ENCODE measurements around the gene HEYL.

Gene HEYL

DNA sequence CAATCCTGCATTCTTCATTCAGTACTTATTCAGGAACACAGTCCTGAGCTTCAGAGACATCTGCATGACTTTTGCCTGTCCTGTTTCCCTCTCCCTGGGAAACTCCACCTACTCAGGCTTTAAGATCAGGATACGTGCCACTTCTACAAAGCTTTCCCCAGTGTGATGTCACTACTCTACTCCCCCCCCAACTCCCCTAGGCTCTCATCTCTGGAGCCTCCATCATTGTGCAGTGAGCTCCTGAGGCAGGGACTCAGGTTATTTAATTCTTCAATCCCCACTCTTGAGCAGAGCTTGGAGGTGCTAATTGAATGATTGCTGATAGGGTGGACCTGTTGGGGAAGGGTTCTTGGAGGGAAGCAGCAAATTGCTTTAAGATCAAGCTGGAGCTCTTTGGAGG lies 31.2 kb upstream of the HEYL start:
- TF ChIP-seq, protein P1, sequence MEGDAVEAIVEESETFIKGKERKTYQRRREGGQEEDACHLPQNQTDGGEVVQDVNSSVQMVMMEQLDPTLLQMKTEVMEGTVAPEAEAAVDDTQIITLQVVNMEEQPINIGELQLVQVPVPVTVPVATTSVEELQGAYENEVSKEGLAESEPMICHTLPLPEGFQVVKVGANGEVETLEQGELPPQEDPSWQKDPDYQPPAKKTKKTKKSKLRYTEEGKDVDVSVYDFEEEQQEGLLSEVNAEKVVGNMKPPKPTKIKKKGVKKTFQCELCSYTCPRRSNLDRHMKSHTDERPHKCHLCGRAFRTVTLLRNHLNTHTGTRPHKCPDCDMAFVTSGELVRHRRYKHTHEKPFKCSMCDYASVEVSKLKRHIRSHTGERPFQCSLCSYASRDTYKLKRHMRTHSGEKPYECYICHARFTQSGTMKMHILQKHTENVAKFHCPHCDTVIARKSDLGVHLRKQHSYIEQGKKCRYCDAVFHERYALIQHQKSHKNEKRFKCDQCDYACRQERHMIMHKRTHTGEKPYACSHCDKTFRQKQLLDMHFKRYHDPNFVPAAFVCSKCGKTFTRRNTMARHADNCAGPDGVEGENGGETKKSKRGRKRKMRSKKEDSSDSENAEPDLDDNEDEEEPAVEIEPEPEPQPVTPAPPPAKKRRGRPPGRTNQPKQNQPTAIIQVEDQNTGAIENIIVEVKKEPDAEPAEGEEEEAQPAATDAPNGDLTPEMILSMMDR (IDR thresholded peaks at IDR 0.05; ENCODE audit: control insufficient read depth, extremely low read depth, insufficient read depth), result no peak
- no peak overlapping the region for H3K4me3 ChIP-seq (ENCODE audit: low read depth, low read length)
- no peak for DNase-seq (ENCODE audit: low read depth)

DNA sequence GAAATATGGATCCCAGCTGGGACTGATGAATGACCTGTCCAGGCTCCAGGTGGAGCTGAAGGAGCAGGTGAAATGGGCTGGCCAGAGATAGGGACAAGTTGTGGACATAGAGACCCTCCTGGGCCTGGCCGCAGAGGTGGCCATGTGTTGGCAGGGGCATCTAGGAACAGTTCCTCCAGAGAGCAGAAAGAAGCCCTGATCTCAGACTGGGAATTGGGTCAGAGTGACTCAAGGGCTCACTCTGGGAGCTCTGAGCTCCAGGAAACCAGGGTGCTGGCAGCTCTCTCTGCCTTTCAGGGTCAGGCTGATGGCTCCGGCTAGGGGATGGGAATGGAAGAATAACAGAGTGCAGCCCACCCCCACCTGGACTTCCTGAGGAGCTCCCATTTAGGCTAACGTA lies 29.5 kb upstream of the HEYL start:
- no peak overlapping the region for H3K4me3 ChIP-seq (ENCODE audit: low read depth, low read length)
- no peak for DNase-seq (ENCODE audit: low read depth)
- TF ChIP-seq, protein P1 (IDR thresholded peaks at IDR 0.05; ENCODE audit: control insufficient read depth, extremely low read depth, insufficient read depth), result no peak

DNA sequence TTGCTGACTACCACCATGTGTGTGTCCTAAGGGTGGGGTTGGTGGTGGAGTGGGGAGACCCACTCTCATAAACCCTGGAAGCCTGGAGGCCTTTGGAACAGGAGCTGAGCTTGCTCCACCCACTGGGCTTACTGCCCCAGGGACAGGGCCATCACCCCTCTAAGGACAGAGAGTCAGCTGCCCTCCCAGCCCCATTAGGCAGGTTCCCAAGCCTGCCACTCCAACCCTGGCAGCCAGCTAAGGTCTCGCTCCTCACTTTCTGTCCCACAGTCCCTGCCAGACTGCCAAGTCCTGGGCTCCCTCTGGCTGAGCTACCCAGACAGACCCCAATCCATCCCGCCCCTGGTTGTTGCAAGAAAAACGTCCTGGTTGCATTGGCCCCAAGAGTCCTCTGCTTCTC lies 28.7 kb upstream of the HEYL start:
- TF ChIP-seq, protein P1 (IDR thresholded peaks at IDR 0.05; ENCODE audit: control insufficient read depth, extremely low read depth, insufficient read depth), result no peak
- H3K4me3 ChIP-seq (ENCODE audit: low read depth, low read length), result no peak overlapping the region
- DNase-seq (ENCODE audit: low read depth), result no peak

DNA sequence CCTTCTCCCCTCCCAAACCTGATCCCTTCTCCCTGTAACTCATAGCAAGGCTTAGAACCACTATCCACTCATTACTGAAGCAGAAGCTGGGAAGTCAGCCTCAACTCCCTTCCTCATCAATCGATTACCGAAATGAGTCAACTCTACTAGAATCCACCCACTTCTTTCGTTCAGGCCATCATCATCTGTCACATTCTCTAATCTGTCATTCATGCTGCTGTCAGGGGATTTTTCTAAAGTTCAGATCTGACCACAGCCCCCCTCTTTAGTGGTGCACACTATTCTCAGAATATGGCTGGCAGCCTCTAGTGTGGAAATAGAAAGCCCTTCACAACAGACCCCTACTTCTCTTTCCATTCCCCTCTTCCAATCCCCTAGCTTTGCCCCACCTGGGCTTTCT lies 27.3 kb upstream of the HEYL start:
- H3K4me3 ChIP-seq (ENCODE audit: low read depth, low read length), result no peak overlapping the region
- DNase-seq (ENCODE audit: low read depth), result no peak
- TF ChIP-seq, protein P1 (IDR thresholded peaks at IDR 0.05; ENCODE audit: control insufficient read depth, extremely low read depth, insufficient read depth), result no peak

DNA sequence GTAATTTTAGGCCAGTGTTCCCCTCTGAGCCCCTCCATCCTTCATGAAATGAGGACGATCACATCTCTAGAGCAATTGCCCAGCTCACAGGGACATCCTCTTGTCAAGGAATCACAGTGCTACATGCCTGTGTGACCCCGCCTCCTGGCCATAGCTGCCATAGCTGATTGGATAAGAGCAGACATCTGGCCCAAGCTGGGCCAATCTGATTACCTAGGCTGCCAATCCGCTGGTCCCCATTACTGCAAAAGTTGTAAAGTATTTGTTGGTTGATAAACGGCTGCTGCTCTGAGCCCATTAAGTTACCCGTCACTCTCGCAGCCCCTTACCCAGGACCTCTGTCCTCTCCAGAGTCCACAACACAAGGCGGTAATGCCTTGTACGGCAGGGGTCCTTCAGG lies 24.1 kb upstream of the HEYL start:
- DNase-seq (ENCODE audit: low read depth), result no peak

DNA sequence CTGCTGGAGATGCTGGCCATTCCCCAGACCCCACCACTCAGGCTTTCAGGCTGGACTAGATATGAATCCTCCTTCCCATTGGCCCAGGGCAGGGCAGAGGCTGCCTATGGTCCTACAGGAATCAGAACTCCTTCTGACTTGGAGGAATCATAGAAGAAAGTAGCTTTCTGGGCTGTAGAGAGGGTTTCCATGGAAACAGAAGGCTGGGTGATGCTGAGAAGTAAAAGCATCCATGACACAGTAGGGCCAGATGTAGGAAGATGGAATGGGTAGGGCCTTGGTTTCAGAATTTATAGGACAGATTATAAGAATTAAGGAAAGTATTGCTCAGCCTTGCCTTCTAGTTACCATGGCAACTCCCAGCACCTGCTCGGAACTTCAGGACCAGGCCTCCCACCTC lies 23.4 kb upstream of the HEYL start:
- no peak for DNase-seq (ENCODE audit: low read depth)
- TF ChIP-seq, protein P1 (IDR thresholded peaks at IDR 0.05; ENCODE audit: control insufficient read depth, extremely low read depth, insufficient read depth), result no peak
- no peak overlapping the region for H3K4me3 ChIP-seq (ENCODE audit: low read depth, low read length)

More for the DNA sequence above, 24.1 kb upstream of the HEYL start:
- no peak overlapping the region for H3K4me3 ChIP-seq (ENCODE audit: low read depth, low read length)
- TF ChIP-seq, protein P1 (IDR thresholded peaks at IDR 0.05; ENCODE audit: control insufficient read depth, extremely low read depth, insufficient read depth), result no peak

DNA sequence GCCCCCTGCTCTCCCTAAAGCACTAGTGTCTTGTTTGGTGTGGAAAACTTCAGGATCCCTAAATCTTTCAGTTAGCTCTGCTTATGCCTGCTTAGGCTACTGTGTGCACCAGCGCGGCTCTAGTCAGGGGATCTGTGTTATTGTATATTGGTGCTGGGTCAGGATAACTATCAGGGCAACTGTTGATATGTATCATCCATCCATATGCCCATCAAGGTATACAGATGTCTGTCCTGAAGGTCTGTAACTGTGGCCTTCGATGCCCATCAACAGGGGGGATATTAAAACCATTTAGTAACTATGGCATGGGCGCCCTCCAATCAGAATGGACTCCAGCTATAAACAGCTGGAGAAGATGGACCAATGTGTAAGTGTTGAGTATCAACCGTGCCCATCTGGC lies 20.1 kb upstream of the HEYL start:
- H3K4me3 ChIP-seq (ENCODE audit: low read depth, low read length), result no peak overlapping the region
- TF ChIP-seq, protein P1 (IDR thresholded peaks at IDR 0.05; ENCODE audit: control insufficient read depth, extremely low read depth, insufficient read depth), result no peak
- no peak for DNase-seq (ENCODE audit: low read depth)

Measured in LNCaP clone FGC (cell line).